Measurements from ENCODE around the gene WDSUB1.

The WDSUB1 gene

GRCh38 chr2:159285929-159286708 is at the start of gene WDSUB1:
Gene WDSUB1, minus strand, starts transcription at chr2:159286703. Its CDS starts 3,634 bp downstream, at chr2:159283069.
- FAIRE-seq, result no peak

GRCh38 chr2:159326569-159327255 is 40.2 kb upstream of the WDSUB1 start:
- FAIRE-seq, result no peak

GRCh38 chr2:159322419-159322818 is 35.9 kb upstream of the WDSUB1 start:
- FAIRE-seq, result no peak

GRCh38 chr2:159317392-159318088 is 31.0 kb upstream of the WDSUB1 start:
- FAIRE-seq, result no peak

GRCh38 chr2:159307942-159308341 is 21.4 kb upstream of the WDSUB1 start:
- FAIRE-seq, result no peak

GRCh38 chr2:159300586-159300985 is 14.1 kb upstream of the WDSUB1 start:
- FAIRE-seq, result no peak

GRCh38 chr2:159298967-159299366 is 12.5 kb upstream of the WDSUB1 start:
- no peak for FAIRE-seq

GRCh38 chr2:159297042-159297707 is 10.7 kb upstream of the WDSUB1 start:
- no peak for FAIRE-seq

GRCh38 chr2:159292157-159292556 is 5.7 kb upstream of the WDSUB1 start:
- no peak for FAIRE-seq

GRCh38 chr2:159290289-159290907 is 3.9 kb upstream of the WDSUB1 start:
- no peak for FAIRE-seq

GRCh38 chr2:159287733-159288132 is 1.2 kb upstream of the WDSUB1 start:
- FAIRE-seq, result no peak

- peak; percentile 38 for FAIRE-seq
Observed at GRCh38 chr2:159286709-159287441, 372 bp upstream of the WDSUB1 start.

GRCh38 chr2:159285433-159285832 is 1.1 kb downstream of the WDSUB1 start:
- no peak for FAIRE-seq

GRCh38 chr2:159283529-159283928 is 3.0 kb downstream of the WDSUB1 start:
- FAIRE-seq, result no peak

- FAIRE-seq, result no peak
Observed at GRCh38 chr2:159281002-159281401, 5.5 kb downstream of the WDSUB1 start.

GRCh38 chr2:159279700-159280099 is 6.8 kb downstream of the WDSUB1 start:
- FAIRE-seq, result no peak

- FAIRE-seq, result no peak
Observed at GRCh38 chr2:159275111-159275510, 11.4 kb downstream of the WDSUB1 start.

- no peak for FAIRE-seq
Observed at GRCh38 chr2:159272156-159272555, 14.3 kb downstream of the WDSUB1 start.

- FAIRE-seq, result no peak
Observed at GRCh38 chr2:159270744-159271379, 15.6 kb downstream of the WDSUB1 start.

- no peak for FAIRE-seq
Observed at GRCh38 chr2:159267921-159268320, 18.6 kb downstream of the WDSUB1 start.

- no peak for FAIRE-seq
Observed at GRCh38 chr2:159266554-159266953, 19.9 kb downstream of the WDSUB1 start.

All from TTC549 (cell line).